Left kidney (tissue), 2 donors: ENCODE measurements around the gene DAGLB. TPM values are rescaled to one million over a fixed set of nuclear protein-coding genes. Genes with fewer than 3 reads are reported as not detected.
"Not testable (repeated sequence)": the region's sequence is repeated elsewhere in the genome, so short reads cannot be mapped to it uniquely, and the experiment has no call there.

Experiments
- DNase-seq: peaks from one replicate; pipeline ENCODE4 v3.0.0-alpha.2; 2013
- polyA plus RNA-seq: library from polyadenylated mRNA; unstranded; fragments of 120-200 nt; gene quantifications from one replicate; pipeline ENCODE4 v1.2.1, GENCODE V29; 2013; ENCODE audit not compliant: insufficient read length

The DAGLB gene
- polyA plus RNA-seq, 1 donor, result 15.9 TPM

GRCh38 chr7:6432781-6433180 lies 15.0 kb downstream of the DAGLB start:
- no peak for DNase-seq

- no peak for DNase-seq
Observed at GRCh38 chr7:6430974-6431373, 16.8 kb downstream of the DAGLB start.

DNA sequence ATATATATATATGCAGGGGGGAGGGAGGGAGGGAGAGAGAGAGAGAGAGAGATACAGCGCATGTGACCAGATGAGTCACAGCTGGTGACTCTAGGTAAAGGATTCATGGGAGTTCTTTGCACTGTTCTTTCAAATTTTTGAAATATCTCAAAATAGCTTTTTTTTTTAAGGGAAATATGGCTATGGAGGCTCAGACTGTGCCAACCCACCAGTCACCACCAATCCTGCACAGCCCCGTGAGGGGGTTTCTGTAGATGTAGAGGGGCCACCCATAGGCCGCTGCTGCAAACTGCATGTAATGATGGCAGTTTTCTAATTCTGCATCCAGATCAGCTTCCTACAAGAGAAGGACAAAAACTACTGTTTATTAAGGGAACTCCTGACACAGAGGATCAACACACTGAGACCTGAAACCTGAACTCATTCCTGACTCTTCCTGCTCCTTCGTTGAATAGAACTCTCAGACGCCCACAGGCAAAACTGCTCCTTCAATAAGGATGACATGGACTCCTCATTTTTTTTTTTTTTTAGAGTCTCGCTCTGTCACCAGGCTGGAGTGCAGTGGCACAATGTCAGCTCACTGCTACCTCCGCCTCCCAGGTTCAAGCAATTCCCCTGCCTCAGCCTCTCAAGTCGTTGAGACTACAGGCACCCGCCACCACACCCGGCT lies 17.3 kb downstream of the DAGLB start:
- DNase-seq, result no peak

DNA sequence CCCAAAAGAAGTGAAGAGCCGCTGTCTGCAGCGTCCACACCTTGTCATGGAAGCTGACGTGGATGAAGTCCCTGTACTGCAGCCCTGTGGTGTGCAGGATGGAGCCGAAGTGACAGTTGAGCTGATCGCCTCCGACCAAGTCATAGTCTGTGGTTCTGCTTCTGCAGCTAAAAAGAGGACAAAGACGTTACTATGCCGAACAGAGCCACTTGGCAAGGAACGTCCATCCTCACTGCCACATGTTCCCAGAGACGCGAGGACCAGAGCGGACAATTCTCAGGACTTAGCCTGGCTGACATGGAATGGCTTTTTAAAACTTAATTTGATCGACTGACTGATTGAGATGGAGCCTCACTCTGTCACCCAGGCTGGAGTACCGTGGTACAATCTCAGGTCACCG lies 21.8 kb downstream of the DAGLB start:
- DNase-seq, result no peak

- DNase-seq, result no peak
Observed at GRCh38 chr7:6423942-6424701, 23.6 kb downstream of the DAGLB start.

GRCh38 chr7:6422926-6423632 lies 24.7 kb downstream of the DAGLB start:
- DNase-seq, result no peak

- DNase-seq, result no peak
Observed at GRCh38 chr7:6422095-6422494, 25.7 kb downstream of the DAGLB start.

- DNase-seq, result no peak
Observed at GRCh38 chr7:6420680-6421079, 27.1 kb downstream of the DAGLB start.

DNA sequence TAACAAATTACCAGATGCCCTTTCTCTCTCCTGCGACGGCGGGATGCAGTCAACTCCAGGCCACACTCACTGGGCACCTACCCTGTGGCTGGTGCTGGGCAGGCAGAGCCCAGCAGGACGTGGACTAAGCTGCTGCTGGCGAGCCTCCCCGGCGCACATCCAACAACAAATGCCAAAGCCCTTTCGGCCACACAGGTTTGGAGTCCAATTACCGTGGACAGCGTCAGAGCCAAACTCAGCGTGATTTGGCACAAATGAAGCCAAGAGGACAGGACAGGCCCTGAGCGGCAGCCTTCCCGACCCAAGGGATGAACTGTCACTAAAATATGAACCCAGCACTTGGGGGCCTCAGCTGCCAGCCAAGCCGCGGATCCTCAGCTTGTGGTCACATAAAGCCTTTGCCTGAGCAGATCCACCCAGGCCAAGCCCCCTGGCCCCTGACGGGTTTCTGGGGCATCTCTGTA lies 28.4 kb downstream of the DAGLB start:
- no peak for DNase-seq

DNA sequence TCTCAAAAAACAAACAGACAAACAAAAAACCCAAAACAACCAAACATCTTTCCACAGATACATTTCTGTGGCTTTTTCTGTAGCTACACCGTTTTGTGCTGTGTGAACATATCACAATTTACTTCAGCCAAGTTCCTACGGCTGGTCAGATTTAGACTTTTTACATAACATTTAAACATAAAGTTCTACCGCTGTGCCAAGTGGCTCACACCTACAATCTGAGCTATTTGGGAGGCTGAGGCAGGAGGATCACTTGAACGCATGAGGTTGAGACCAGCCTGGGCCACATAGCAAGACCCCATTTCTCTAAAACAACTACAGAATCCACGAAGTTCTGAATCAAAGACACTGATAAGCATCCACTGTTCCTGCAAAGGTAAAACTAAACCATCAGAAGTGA lies 30.3 kb downstream of the DAGLB start:
- DNase-seq, result no peak

DNA sequence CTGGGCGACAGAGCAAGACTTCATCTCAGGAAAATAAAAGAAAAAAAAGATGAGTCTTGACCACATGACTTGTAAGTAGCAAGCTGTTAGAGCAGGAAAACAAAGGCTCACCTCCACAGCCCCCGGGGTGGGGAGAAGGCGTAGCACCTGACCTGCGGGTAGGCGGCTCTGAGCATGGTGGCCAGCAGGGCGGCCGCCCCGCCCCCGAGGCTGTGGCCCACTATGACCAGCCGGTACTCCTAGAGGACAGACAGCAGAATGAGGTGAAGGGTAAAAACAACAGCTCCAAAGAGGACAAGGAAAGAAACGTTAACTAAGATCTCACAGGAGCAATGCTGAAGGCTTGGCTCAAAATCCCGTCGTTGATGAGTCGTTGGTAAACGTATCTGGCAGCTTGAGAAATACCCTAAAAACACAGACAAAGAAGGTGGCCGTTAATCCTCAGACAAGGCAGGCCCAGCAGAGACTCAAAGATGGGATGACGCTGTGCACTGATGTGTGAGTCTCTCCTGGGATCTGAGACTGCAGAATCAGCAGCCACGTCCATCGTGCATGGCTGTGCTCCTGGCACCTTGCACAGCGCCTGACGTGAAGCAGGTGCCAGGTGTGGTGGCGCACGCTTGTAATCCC lies 31.1 kb downstream of the DAGLB start:
- no peak for DNase-seq

- no peak for DNase-seq
Observed at GRCh38 chr7:6413637-6414036, 34.1 kb downstream of the DAGLB start.

DNA sequence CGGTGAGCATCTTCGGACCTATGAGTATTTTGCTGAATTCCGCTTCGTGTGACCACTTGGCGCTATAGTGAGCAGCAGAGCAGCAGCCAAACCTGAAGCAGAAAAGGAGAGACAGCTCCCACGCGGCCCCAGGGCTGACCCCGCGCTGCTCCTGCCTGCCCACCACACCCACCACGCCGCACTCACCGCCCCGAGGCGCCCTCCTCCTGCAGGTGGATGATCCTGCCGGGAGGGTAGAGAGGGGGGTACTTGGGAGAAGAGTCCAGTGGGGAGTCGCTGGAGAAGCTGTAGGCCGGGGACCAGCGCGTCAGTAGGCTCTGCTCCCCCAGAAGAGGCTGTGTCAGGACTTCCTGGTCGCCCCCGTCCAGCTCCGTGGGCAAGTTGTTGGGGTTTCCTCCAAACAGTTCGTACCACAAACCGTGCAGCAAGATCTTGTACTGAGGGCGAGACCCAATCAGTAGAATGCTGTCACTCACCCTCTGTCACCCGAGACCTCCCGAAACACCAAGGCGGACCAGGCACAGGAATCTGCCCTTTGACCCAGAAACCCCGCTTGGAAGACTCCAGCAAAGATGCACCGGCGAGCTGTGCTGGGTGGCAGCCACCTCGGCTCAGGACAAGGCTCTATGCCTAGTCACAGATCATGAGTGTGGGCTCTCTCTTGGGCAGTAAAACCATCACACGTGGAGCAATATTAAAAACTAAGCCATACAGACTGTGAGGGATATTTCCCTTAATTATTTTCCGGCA lies 37.6 kb downstream of the DAGLB start:
- no peak for DNase-seq

DNA sequence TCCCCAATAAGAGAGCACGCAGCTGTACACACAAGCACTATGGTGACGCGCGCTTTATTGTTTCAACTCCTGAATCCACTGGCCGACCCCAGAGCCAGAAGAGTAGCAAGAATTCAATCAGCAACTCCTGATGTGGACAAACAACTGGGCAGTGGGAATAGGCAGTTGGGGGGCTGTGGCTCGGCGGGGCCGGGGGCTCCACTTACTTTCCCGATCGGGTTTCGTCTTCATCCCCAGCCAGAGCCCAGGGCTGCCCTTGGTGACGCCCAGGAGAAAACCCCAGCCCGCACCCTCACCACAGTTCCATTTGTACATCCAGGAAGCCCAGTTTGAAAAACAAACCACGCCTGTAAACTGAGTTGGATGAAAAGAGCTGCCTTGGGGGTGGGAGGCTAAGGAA lies 38.7 kb downstream of the DAGLB start:
- no peak for DNase-seq

DNA sequence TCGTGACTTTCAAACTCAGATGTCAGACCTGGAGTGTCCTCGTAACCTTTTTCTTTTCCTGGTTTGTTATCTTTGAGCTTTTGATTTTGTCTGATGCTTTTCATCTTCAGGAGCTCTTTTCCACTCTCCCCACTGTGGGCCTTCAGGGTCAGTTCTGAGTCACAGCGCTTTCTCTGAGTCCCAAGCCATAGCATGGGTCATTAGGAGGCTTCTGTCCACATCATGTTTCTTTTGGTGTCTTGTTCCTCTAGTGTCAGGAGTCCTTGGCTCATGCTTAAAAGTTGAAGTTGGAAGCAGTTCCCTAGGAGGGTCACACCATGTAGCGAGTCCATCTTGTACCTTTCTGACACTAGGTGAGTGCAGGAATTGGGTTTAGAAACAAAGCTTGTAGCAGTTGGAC lies 40.3 kb downstream of the DAGLB start:
- DNase-seq, result no peak

GRCh38 chr7:6406121-6406520 lies 41.6 kb downstream of the DAGLB start:
- DNase-seq, result no peak

DNA sequence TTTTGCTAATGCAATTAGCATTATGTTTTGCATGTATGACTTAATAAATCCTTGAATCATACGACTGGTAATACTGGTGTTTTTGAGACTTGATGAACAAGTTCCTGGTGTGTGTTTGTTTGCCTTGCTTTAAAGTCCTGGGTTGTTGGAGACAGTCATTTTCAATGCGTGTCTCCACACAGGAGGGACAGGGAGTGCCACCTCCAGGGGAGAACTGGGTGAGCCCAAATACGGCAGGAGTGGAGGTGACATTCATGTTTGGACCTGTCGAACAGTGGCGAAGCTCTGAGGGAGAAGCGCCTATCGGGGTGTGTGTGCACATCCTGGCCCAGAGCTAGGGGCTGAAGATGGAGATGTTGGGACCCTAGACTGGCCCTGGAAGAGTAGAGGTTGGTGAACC lies 43.8 kb downstream of the DAGLB start:
- DNase-seq, result no peak

- DNase-seq, result no peak
Observed at GRCh38 chr7:6402741-6403140, 45.0 kb downstream of the DAGLB start.

DNA sequence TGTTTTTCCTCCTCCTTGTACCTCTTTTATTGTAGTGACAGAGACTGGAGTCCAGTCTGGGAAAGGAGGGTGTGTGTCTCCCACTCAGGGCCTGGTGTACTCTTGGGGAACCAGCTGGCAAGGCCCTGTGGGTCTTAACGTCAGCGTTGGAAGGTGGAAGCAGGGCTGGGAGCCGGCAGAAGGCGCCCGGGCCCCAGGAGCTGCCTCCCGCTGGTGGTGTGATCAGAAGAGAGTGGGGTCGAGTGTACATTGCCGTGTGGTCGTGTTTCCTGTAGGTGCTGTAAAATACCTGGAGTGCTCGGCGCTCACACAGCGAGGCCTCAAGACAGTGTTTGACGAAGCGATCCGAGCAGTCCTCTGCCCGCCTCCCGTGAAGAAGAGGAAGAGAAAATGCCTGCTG lies 45.7 kb downstream of the DAGLB start:
- DNase-seq, result no peak

- no peak for DNase-seq
Observed at GRCh38 chr7:6401536-6401935, 46.2 kb downstream of the DAGLB start.

- DNase-seq, result not testable (repeated sequence)
Observed at GRCh38 chr7:6400243-6401105, 47.3 kb downstream of the DAGLB start.
